Measurements from ENCODE around the gene SEPTIN12.

DNA sequence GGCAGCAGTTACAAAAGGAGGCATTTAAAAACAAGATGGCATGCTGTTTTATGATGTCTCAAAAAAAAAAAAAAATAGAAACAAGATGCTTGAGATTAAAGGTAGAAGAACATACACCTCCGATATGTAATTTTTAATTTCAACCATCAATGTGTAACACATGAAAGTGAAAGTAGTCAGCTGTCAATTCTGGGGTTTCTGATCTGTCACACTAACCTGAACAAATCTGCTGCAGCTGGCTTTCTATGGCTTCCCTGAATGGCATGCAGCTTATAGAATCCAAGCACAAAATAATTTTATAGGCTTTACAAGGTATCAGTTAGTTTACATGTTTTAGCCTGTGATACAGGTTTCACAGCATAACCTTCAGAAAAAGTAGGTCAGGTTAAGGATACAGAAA, 45.4 kb upstream of the SEPTIN12 start:
- TF ChIP-seq, protein P1, sequence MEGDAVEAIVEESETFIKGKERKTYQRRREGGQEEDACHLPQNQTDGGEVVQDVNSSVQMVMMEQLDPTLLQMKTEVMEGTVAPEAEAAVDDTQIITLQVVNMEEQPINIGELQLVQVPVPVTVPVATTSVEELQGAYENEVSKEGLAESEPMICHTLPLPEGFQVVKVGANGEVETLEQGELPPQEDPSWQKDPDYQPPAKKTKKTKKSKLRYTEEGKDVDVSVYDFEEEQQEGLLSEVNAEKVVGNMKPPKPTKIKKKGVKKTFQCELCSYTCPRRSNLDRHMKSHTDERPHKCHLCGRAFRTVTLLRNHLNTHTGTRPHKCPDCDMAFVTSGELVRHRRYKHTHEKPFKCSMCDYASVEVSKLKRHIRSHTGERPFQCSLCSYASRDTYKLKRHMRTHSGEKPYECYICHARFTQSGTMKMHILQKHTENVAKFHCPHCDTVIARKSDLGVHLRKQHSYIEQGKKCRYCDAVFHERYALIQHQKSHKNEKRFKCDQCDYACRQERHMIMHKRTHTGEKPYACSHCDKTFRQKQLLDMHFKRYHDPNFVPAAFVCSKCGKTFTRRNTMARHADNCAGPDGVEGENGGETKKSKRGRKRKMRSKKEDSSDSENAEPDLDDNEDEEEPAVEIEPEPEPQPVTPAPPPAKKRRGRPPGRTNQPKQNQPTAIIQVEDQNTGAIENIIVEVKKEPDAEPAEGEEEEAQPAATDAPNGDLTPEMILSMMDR (IDR thresholded peaks at IDR 0.05): no peak
- TF ChIP-seq POLR2AphosphoS5 (IDR thresholded peaks at IDR 0.05) (no peak), POLR2A (IDR thresholded peaks at IDR 0.05) (no peak)

Measured in upper lobe of left lung (tissue), 4 donors.